ENCODE data around the gene STX1B.

Gene STX1B

GRCh38 chr16:31000671-31001382, 9.6 kb downstream of the STX1B start:
- TF ChIP-seq ZFX (IDR thresholded peaks at IDR 0.05; ENCODE audit: borderline replicate concordance) (no peak), CTCF (IDR thresholded peaks at IDR 0.05) (no peak)
- H3K27ac ChIP-seq: no peak overlapping the region

- no peak overlapping the region for H3K27ac ChIP-seq
- TF ChIP-seq ZFX (IDR thresholded peaks at IDR 0.05; ENCODE audit: borderline replicate concordance) (no peak), CTCF (IDR thresholded peaks at IDR 0.05) (no peak)
Observed at GRCh38 chr16:30998852-30999761, 11.3 kb downstream of the STX1B start.

GRCh38 chr16:30997725-30998711, 12.4 kb downstream of the STX1B start:
- TF ChIP-seq ZFX (IDR thresholded peaks at IDR 0.05; ENCODE audit: borderline replicate concordance) (no peak), CTCF (IDR thresholded peaks at IDR 0.05) (no peak)
- H3K27ac ChIP-seq: no peak overlapping the region

GRCh38 chr16:30996985-30997724, 13.3 kb downstream of the STX1B start:
- H3K27ac ChIP-seq: no peak overlapping the region
- TF ChIP-seq ZFX (IDR thresholded peaks at IDR 0.05; ENCODE audit: borderline replicate concordance) (no peak), CTCF (IDR thresholded peaks at IDR 0.05) (no peak)

GRCh38 chr16:30996324-30996984, 14.0 kb downstream of the STX1B start:
- H3K27ac ChIP-seq: no peak overlapping the region
- TF ChIP-seq ZFX (IDR thresholded peaks at IDR 0.05; ENCODE audit: borderline replicate concordance): no peak
- TF ChIP-seq CTCF (IDR thresholded peaks at IDR 0.05): no peak

GRCh38 chr16:30995927-30996323, 14.5 kb downstream of the STX1B start:
- no peak for TF ChIP-seq ZFX (IDR thresholded peaks at IDR 0.05; ENCODE audit: borderline replicate concordance)
- H3K27ac ChIP-seq: no peak overlapping the region
